Measurements from ENCODE around the gene STK17A.
A peak's percentile ranks its signal among the peaks of the same experiment; 100 is the strongest.

The STK17A gene

GRCh38 chr7:43582503-43583423 is at the start of gene STK17A:
Gene STK17A, plus strand, starts transcription at chr7:43583108. Its CDS starts 136 bp downstream, at chr7:43583244.
- DNase-seq: peak; percentile 92

DNA sequence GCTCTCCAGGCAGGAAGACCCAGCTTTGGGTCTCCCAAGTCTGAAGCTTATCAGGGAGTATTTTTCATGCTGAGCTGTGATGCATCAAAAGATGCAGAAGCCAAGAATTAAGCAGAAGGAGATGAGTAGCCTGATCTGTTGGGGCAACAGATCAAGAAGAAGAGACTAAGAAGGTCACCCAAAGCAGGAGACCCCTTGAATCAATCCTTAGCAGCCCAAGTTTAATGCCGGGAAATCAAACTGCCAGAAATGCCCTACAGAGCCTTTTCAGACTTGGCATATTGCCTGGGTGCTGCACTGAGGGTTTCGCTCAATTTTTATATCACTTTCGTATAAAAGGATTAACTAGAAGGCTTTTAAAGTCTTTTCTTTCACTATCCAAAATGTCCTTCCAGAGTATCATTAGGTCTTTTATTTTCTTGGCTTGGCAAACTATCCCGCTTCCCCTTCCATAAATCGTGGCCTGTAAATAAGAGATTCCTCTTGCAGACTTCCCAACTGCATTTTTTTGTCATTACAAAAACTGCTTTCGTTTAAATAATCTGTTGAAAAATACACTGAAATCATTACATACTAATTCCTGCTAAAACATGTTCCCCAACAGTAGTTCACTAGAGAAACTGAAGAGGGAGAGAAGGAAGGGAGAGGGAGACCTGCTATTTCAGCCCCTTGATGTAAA is 49.0 kb upstream of the STK17A start:
- no peak for DNase-seq

GRCh38 chr7:43535031-43535451 is 47.9 kb upstream of the STK17A start:
- no peak for DNase-seq

GRCh38 chr7:43535810-43536585 is 46.9 kb upstream of the STK17A start:
- DNase-seq: no peak

DNA sequence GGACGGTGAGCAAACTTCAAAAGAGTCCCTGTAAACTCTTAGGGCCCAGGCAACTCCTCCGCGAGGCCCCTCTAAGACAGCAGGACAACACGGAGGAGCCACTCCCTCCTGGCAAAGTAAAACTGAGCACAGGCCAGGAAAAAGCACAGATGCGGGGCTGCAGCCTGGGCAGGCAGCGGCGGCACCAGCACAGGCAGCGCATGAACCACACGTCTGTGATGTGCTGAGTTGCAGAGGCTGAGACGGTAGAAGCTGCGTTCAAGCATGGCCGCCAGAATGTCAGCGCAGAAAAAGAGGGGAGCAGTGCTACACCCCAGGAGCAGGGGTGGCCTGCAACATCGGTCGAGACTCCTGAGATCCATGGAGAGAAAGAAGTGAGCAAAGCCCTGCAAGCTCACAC is 46.1 kb upstream of the STK17A start:
- DNase-seq: no peak

GRCh38 chr7:43537765-43538403 is 45.0 kb upstream of the STK17A start:
- no peak for DNase-seq

- no peak for DNase-seq
Observed at GRCh38 chr7:43538404-43538771, 44.5 kb upstream of the STK17A start.

DNA sequence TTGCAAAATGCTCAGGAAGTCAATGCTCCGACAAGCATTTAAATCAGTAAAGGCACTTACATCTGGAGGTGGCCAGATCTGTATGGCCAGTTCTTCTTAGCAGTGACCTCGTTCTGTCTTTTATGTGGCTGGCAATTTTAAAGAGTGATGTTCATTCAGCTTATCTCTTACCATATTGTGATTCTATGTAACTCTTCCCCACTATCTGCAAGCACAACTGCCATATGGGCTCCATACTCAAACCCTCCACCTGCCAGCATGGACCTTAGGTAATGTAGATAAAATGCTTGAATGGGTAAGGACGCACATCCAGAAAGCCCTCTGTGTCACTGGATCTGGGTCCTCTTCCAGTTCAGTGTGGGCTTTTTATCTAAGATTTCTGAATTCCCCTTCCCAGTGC is 42.4 kb upstream of the STK17A start:
- DNase-seq: no peak

DNA sequence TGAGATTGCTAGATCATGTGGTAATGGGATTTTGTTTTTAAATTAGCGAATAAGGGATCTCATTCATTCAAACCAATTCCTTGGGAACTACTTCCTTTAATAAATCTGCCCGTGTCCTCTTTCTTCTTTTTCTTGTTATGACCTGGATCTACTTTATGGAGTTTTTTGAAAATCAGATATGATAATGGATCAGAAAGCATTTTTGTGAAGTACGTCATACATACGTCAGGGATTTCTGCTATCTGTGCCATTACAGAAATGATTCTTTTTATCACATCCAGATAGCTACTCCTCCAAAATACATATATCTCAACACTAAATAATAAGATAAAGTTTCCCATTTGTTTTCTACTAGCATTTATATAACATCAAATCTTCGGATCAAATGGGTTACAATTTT is 40.2 kb upstream of the STK17A start:
- no peak for DNase-seq

GRCh38 chr7:43546231-43546630 is 36.7 kb upstream of the STK17A start:
- DNase-seq: no peak

GRCh38 chr7:43550427-43550826 is 32.5 kb upstream of the STK17A start:
- no peak for DNase-seq

DNA sequence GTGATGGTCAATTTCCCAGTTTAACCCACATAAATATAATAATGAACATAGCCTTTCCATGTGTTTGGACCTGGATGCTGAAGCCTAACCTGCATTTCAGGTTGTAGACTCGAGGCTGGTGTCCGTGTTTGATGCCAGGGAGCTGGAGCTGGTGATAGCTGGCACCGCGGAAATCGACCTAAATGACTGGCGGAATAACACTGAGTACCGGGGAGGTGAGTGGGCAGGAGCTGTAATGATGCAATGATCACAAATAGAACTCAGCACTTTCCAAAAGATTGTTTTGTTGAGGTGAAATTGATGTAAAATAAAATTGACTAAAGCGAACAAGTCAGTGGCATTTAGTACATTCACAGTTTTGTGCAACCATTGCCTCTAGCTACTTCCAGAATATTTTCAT is 30.8 kb upstream of the STK17A start:
- DNase-seq: no peak

GRCh38 chr7:43553999-43554398 is 28.9 kb upstream of the STK17A start:
- no peak for DNase-seq

- DNase-seq: peak; percentile 0
Observed at GRCh38 chr7:43554423-43554822, 28.5 kb upstream of the STK17A start.

GRCh38 chr7:43557831-43558495 is 24.9 kb upstream of the STK17A start:
- no peak for DNase-seq

- DNase-seq: no peak
Observed at GRCh38 chr7:43559171-43559945, 23.6 kb upstream of the STK17A start.

GRCh38 chr7:43559946-43560335 is 23.0 kb upstream of the STK17A start:
- DNase-seq: no peak

- DNase-seq: no peak
Observed at GRCh38 chr7:43560742-43561330, 22.1 kb upstream of the STK17A start.

GRCh38 chr7:43562383-43562782 is 20.5 kb upstream of the STK17A start:
- no peak for DNase-seq

- no peak for DNase-seq
Observed at GRCh38 chr7:43565786-43566185, 17.1 kb upstream of the STK17A start.

- DNase-seq: no peak
Observed at GRCh38 chr7:43568529-43568928, 14.4 kb upstream of the STK17A start.
